ENCODE measurements around the gene AMOT. TPM values are rescaled to one million over a fixed set of nuclear protein-coding genes. Genes with fewer than 3 reads are reported as not detected.

Gene AMOT
- total RNA-seq, 4 donors from 2014 or later: 2.5 to 9.3 (median 7.1) TPM

DNA sequence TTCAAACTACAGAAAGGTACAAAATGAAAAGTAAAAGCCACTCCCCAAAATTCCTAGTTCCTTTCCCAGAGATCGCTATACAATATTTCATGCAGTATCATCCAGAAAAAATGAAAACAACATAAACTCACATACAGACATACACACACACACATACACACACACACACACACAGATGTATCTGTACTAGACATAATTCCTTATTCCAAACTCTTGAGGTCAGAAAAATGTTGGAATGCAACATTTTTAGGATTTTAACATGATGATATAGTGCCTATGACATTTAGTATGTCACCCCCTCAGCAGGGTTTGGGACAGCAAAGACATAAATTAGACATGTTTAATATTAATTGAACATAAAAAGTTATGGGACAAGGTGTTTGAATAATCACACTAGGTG lies 87.5 kb downstream of the AMOT start:
- no peaks in the 10 kb centered on the region for H3K4me1 ChIP-seq
- WGBS, 2 donors: 71 to 100% methylated on average over 1 of the region's 1 CpG
- no peaks in the 10 kb centered on the region for H3K27me3 ChIP-seq
- no peak overlapping the region for H3K27ac ChIP-seq
- no peaks in the 10 kb centered on the region for H3K36me3 ChIP-seq
- DNase-seq: no peak
- intact Hi-C loops (cut with DNase I): no loop called here
- H3K9me3 ChIP-seq: no peaks in the 10 kb centered on the region
- no peak overlapping the region for H3K4me3 ChIP-seq
- TF ChIP-seq, protein P1, sequence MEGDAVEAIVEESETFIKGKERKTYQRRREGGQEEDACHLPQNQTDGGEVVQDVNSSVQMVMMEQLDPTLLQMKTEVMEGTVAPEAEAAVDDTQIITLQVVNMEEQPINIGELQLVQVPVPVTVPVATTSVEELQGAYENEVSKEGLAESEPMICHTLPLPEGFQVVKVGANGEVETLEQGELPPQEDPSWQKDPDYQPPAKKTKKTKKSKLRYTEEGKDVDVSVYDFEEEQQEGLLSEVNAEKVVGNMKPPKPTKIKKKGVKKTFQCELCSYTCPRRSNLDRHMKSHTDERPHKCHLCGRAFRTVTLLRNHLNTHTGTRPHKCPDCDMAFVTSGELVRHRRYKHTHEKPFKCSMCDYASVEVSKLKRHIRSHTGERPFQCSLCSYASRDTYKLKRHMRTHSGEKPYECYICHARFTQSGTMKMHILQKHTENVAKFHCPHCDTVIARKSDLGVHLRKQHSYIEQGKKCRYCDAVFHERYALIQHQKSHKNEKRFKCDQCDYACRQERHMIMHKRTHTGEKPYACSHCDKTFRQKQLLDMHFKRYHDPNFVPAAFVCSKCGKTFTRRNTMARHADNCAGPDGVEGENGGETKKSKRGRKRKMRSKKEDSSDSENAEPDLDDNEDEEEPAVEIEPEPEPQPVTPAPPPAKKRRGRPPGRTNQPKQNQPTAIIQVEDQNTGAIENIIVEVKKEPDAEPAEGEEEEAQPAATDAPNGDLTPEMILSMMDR (IDR thresholded peaks at IDR 0.05): no peak
- TF ChIP-seq POLR2A (IDR thresholded peaks at IDR 0.05): no peak

DNA sequence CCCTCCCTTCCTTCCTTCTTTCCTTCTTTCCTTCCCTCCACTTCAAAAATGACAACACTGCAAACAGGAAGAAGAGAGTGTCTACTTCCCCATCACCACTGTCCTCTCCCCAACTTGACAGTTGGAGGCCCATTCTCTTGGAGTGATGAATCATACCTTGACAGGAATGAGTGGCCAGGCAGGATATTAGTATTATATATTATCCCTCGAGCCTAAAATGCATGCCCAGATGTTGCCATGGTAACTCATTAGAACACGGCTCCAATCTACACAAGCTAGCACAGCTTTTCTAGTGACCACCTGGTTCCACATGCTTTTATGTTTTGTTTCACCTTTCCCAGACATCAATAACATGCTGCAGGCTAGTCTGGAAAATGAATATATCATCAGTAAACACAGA lies 89.6 kb downstream of the AMOT start:
- no peak overlapping the region for H3K27ac ChIP-seq
- H3K4me1 ChIP-seq: no peaks in the 10 kb centered on the region
- no peak for TF ChIP-seq POLR2A (IDR thresholded peaks at IDR 0.05)
- TF ChIP-seq, protein P1 (IDR thresholded peaks at IDR 0.05): no peak
- H3K4me3 ChIP-seq: no peak overlapping the region
- no peaks in the 10 kb centered on the region for H3K9me3 ChIP-seq
- WGBS, 2 donors: 14 to 43% methylated on average over 2 of the region's 2 CpGs
- no peak for DNase-seq
- H3K27me3 ChIP-seq: no peaks in the 10 kb centered on the region
- intact Hi-C loops (cut with DNase I): no loop called here
- H3K36me3 ChIP-seq: no peaks in the 10 kb centered on the region

DNA sequence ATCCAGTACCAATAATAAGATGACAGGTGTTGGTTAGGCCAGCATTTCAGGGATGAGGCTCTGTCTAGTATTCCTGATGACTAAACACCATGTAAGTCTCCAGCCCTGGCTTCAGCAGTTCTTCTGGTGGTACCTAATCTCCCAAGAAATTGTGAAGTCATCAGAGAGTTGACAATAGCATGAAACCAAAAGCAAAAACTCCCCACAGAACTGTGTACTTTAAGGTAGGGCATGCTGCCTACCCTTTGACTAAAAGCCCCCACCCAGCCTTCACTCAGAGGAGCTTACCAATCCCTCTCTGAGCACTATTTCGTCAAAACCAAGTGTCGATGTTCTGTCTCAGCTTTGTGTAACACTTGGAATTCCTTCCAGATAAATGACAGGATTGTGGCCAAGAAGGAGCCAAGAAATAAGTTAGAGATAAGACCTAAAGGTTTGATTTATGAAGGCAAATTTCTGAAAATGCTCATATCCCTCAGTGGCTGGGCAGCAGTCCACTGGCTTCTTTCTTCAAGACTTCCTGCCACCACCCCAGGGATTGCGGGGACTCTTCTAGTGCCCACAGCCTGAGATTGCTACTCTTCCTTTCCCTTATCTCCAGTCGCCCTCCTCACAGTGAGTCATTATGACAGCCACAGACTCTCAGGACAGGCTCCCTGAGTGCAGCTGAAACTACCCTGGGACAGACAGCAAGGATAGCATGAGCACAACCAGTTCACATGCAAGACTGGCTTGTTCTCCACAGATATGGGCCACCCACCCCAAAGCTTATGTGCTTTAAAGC lies 93.6 kb downstream of the AMOT start:
- intact Hi-C loops (cut with DNase I): no loop called here
- Histone ChIP-seq H3K4me1 (no peaks in the 10 kb centered on the region), H3K36me3 (no peaks in the 10 kb centered on the region)

DNA sequence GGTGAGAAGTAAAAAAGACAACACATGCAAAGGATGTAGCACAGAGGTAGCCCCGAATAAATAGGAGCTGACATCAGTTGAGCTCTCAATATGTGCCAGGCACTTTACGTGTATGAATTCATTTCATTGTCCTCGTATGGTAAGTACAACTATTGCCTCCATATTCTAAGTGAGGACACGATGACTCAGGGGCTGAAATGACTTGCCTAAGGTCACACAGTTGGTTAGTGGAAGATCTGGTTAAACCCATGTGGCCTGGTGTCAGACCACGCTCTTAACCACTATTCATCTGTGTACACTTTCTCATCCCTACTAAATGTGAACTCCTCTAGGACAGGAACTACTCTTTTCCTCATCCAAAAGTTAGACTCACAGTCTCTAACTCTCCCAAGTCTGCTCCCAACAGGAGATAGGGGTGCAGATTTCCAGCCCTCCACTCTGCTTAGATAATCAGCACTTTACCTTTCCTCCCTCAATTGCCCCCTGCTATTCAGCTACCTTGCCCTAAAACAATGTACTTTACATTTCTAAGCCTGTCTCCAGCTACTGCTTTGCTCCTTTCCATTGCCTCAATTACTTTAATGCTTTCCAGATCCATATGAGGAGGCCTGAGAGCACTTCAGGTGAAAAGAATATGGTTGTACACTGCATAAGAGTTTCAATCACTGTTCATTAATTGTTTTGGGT lies 102.1 kb downstream of the AMOT start:
- no peak for TF ChIP-seq POLR2A (IDR thresholded peaks at IDR 0.05)
- TF ChIP-seq, protein P1 (IDR thresholded peaks at IDR 0.05): no peak

More for the DNA sequence above, 93.6 kb downstream of the AMOT start:
- no peak for DNase-seq
- Histone ChIP-seq H3K9me3 (no peaks in the 10 kb centered on the region), H3K27me3 (no peaks in the 10 kb centered on the region), H3K4me3 (no peak overlapping the region), H3K27ac (no peak overlapping the region)
- TF ChIP-seq POLR2A (IDR thresholded peaks at IDR 0.05): no peak
- TF ChIP-seq, protein P1 (IDR thresholded peaks at IDR 0.05): no peak
- 66 to 76% methylated on average over 4 of the region's 4 CpGs for WGBS, 2 donors

DNA sequence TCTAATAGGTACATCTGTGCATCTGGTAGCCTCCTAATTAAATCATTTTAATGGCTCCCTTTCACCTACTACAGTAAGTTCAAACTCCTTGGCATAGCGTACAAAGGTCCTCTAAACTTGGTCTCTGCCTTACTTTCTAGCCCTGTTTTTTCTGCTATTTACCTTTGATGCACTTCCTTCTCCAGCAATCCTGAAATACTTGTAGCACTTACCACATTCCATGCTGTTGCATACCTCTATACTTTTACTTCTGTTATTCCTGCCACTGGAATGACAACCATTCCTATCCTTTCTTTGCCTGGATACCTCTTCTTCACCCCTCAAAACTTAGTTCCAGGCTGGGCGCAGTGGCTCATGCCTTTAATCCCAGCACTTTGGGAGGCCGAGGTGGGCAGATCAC lies 104.3 kb downstream of the AMOT start:
- H3K9me3 ChIP-seq: no peaks in the 10 kb centered on the region
- WGBS, 2 donors: 79 to 96% methylated on average over 2 of the region's 3 CpGs
- intact Hi-C loops (cut with DNase I): no loop called here
- H3K4me3 ChIP-seq: no peak overlapping the region
- H3K4me1 ChIP-seq: no peaks in the 10 kb centered on the region
- TF ChIP-seq, protein P1 (IDR thresholded peaks at IDR 0.05): no peak
- no peak for TF ChIP-seq POLR2A (IDR thresholded peaks at IDR 0.05)
- DNase-seq: no peak
- no peaks in the 10 kb centered on the region for H3K27me3 ChIP-seq
- H3K27ac ChIP-seq: no peak overlapping the region
- no peaks in the 10 kb centered on the region for H3K36me3 ChIP-seq

More for the DNA sequence above, 102.1 kb downstream of the AMOT start:
- intact Hi-C loops (cut with DNase I): no loop called here
- Histone ChIP-seq H3K27me3 (no peaks in the 10 kb centered on the region), H3K36me3 (no peaks in the 10 kb centered on the region), H3K4me3 (no peak overlapping the region), H3K27ac (no peak overlapping the region), H3K9me3 (no peaks in the 10 kb centered on the region), H3K4me1 (no peaks in the 10 kb centered on the region)
- 65 to 79% methylated on average over 4 to 5 of the region's 5 CpGs for WGBS, 2 donors
- DNase-seq: no peak
